Uterus (tissue), 2 donors: ENCODE data around the gene SLC38A10.

Experiments
- CTCF ChIP-seq, 4 experiments: fragments of 200-600 bp in 2 of 4; fragments of 450-650 bp in 2 of 4; sonication (generic) in 2 of 4; IDR thresholded peaks; one replicate each; pipeline ENCODE4 v1.5.1; 2016 to 2019; ENCODE audit warnings: antibody characterized with exemption in 4 of 4, mild to moderate bottlenecking in 2 of 4, moderate library complexity in 1 of 4
- POLR2A ChIP-seq, 2 donors: fragments of 450-650 bp; IDR thresholded peaks; one replicate each; pipeline ENCODE4 v1.6.1; 2016; ENCODE audit warnings: antibody characterized with exemption in 2 of 2, mild to moderate bottlenecking in 1 of 2, moderate library complexity in 1 of 2

- TF ChIP-seq POLR2A (IDR thresholded peaks at IDR 0.05): no peak
- TF ChIP-seq CTCF (IDR thresholded peaks at IDR 0.05): no peak
Observed at GRCh38 chr17:81304196-81305015, 9.3 kb upstream of the SLC38A10 start.
